IPS-NIHi7 (cell line): ENCODE results near the gene ECT2.
A peak's percentile ranks its signal among the peaks of the same experiment; 100 is the strongest.
"Not testable (repeated sequence)": the region's sequence is repeated elsewhere in the genome, so short reads cannot be mapped to it uniquely, and the experiment has no call there.

Source experiments
- DNase-seq: peaks from one replicate; pipeline ENCODE4 v3.0.0; 2012; ENCODE audit warnings: mixed read lengths; ENCODE audit errors: extremely low spot score

The ECT2 gene

GRCh38 chr3:172750368-172751174 lies at the start of gene ECT2:
Gene ECT2 (plus strand): TSS chr3:172750726. CDS start chr3:172754531, 3,805 bp downstream.
- DNase-seq, result peak; percentile 98

- DNase-seq, result no peak
These were observed 49.5 kb upstream of the ECT2 start for GRCh38 chr3:172700936-172701455.

- DNase-seq, result no peak
These were observed 48.8 kb upstream of the ECT2 start for GRCh38 chr3:172701751-172702150.

GRCh38 chr3:172702256-172702655 lies 48.3 kb upstream of the ECT2 start:
- no peak for DNase-seq

- not testable (repeated sequence) for DNase-seq
These were observed 47.8 kb upstream of the ECT2 start for GRCh38 chr3:172702731-172703130.

- no peak for DNase-seq
These were observed 46.5 kb upstream of the ECT2 start for GRCh38 chr3:172704001-172704400.

GRCh38 chr3:172705170-172705569 lies 45.4 kb upstream of the ECT2 start:
- DNase-seq, result no peak

- DNase-seq, result no peak
These were observed 43.5 kb upstream of the ECT2 start for GRCh38 chr3:172707030-172707429.

GRCh38 chr3:172707967-172708366 lies 42.6 kb upstream of the ECT2 start:
- no peak for DNase-seq

GRCh38 chr3:172708921-172709773 lies 41.4 kb upstream of the ECT2 start:
- no peak for DNase-seq

GRCh38 chr3:172709774-172710663 lies 40.5 kb upstream of the ECT2 start:
- peak; percentile 41 for DNase-seq

- DNase-seq, result peak; percentile 94
These were observed 39.7 kb upstream of the ECT2 start, which contains the start of gene NCEH1 for GRCh38 chr3:172710664-172711453. Gene NCEH1 (minus strand): TSS chr3:172711067. CDS start chr3:172710984, 83 bp downstream.

- DNase-seq, result no peak
These were observed 39.1 kb upstream of the ECT2 start for GRCh38 chr3:172711454-172711795.

- no peak for DNase-seq
These were observed 37.2 kb upstream of the ECT2 start for GRCh38 chr3:172713316-172713715.

GRCh38 chr3:172716476-172716875 lies 34.0 kb upstream of the ECT2 start:
- DNase-seq, result no peak

GRCh38 chr3:172717493-172718088 lies 32.9 kb upstream of the ECT2 start:
- no peak for DNase-seq

- DNase-seq, result not testable (repeated sequence)
These were observed 27.9 kb upstream of the ECT2 start for GRCh38 chr3:172722536-172723040.

GRCh38 chr3:172726380-172726779 lies 24.1 kb upstream of the ECT2 start:
- DNase-seq, result no peak

GRCh38 chr3:172735014-172735413 lies 15.5 kb upstream of the ECT2 start:
- no peak for DNase-seq

- no peak for DNase-seq
These were observed 11.1 kb upstream of the ECT2 start for GRCh38 chr3:172739462-172739861.
